Measurements from ENCODE around the gene C17orf67. TPM values are rescaled to one million over a fixed set of nuclear protein-coding genes. Genes with fewer than 3 reads are reported as not detected.

Gene C17orf67
- total RNA-seq, result 0.64 and 0.86 TPM in 2 replicates

- peak; percentile 96 for DNase-seq (ENCODE audit: low read depth)
- TF ChIP-seq CTCF (IDR thresholded peaks at IDR 0.05; ENCODE audit: insufficient read depth, low read depth, low read length), result no peak
- peak within 1 kb of the TSS; percentile 80 for H3K4me3 ChIP-seq (ENCODE audit: low read depth, low read length)
Measured at GRCh38 chr17:56833809-56834379, at the start of gene C17orf67, which contains the start of gene DGKE. Gene C17orf67, minus strand, starts transcription at chr17:56833920. Its CDS starts 18,110 bp downstream, at chr17:56815810. Gene DGKE, plus strand, starts transcription at chr17:56834151. Its CDS starts 645 bp downstream, at chr17:56834796.

DNA sequence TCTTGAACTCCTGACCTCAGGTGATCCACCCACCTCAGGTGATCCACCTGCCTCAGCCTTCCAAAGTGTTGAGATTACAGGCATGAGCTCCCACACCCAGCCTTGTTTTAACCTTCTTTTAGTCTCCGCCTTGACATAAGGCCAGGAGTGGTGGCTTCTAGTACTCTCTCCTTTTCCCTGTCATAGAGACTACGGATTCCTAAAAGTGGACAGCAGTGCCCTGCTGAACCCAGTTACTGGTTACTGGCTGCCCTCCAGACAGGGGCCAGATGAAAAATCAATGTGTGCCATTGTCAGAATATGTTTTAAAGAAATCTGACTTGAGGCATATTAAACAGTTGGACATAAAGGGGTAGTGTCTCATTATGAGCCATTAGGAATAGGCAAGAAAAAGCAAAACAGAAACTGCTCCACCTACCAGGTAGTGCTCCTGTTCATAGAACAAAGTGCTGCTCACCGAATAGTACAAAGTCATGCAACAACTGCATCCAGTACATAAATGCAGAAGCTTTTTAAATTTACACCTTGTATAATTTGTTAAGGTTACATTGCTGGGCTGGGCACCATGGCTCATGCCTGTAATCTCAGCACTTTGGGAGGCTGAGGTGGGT is 48.1 kb upstream of the C17orf67 start:
- no peak overlapping the region for H3K4me3 ChIP-seq (ENCODE audit: low read depth, low read length)
- no peak for TF ChIP-seq CTCF (IDR thresholded peaks at IDR 0.05; ENCODE audit: insufficient read depth, low read depth, low read length)
- no peak for DNase-seq (ENCODE audit: low read depth)

DNA sequence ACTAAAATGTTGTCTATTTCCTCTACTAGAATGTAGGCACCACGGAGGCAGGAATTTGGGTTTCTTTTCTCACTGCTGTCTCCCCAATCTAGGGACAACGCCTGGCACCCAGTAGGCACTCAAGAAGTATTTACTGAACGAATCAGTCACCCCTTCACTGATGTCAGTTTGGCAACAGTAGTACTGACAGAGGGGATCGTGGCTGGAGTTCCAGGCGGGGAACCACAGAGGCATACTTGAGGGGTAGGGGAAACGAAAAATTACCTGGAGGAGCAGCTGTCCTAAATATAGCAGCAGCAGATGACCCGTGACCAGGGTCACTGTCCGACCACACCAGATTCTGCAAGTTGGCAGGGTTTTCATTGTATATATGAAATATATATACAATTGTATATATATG is 46.9 kb upstream of the C17orf67 start:
- no peak for DNase-seq (ENCODE audit: low read depth)
- no peak for TF ChIP-seq CTCF (IDR thresholded peaks at IDR 0.05; ENCODE audit: insufficient read depth, low read depth, low read length)
- no peak overlapping the region for H3K4me3 ChIP-seq (ENCODE audit: low read depth, low read length)

DNA sequence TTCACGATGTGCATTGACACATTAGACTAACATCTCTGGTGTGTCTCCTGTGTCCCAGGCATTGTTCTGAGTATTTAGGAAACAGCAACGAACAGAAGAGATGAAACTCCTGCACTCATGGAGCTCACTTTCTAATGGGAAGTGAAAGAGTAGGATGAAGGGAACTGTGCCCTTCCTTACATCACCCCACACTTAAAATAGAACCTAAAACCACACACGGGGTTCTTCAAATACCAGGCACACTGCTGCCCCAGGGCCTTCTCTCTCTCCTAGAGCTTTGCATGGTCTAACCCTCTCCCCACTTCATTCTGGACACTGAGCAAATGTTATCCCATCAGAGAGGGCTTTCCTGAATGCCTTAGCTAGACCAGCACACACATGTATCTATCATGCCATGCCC is 46.4 kb upstream of the C17orf67 start:
- DNase-seq (ENCODE audit: low read depth), result no peak
- no peak for TF ChIP-seq CTCF (IDR thresholded peaks at IDR 0.05; ENCODE audit: insufficient read depth, low read depth, low read length)
- H3K4me3 ChIP-seq (ENCODE audit: low read depth, low read length), result no peak overlapping the region

DNA sequence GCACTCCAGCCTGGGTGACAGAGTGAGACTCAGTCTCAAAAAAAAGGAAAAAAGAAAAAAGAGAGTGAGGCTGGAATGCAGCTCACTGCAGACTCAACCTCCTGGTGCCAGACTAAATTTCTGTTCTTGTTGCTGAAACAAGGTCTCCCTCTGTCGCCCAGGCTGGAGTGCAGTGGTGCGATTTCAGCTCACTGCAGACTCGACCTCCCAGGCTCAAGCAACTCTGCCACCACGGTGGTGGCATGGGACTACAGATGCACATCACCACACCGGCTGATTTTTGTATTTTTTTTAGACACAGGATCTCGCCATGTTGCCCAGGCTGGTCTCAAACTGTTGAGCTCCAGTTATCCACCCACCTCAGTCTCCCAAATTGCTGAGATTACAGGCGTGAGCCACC is 45.6 kb upstream of the C17orf67 start:
- H3K4me3 ChIP-seq (ENCODE audit: low read depth, low read length), result no peak overlapping the region
- TF ChIP-seq CTCF (IDR thresholded peaks at IDR 0.05; ENCODE audit: insufficient read depth, low read depth, low read length), result no peak

GRCh38 chr17:56876766-56877179 is 43.1 kb upstream of the C17orf67 start:
- H3K4me3 ChIP-seq (ENCODE audit: low read depth, low read length), result no peak overlapping the region
- DNase-seq (ENCODE audit: low read depth), result peak; percentile 27
- no peak for TF ChIP-seq CTCF (IDR thresholded peaks at IDR 0.05; ENCODE audit: insufficient read depth, low read depth, low read length)

More for the DNA sequence above, 45.6 kb upstream of the C17orf67 start:
- no peak for DNase-seq (ENCODE audit: low read depth)

Data from fibroblast of villous mesenchyme (primary cell).